Keratinocyte (primary cell): ENCODE data around the gene MMAB. TPM values are rescaled to one million over a fixed set of nuclear protein-coding genes. Genes with fewer than 3 reads are reported as not detected.

Experiments
- DNase-seq: peaks from one replicate; pipeline ENCODE4 v3.0.0-alpha.2; 2011; ENCODE audit warnings: low read depth, missing footprints, low spot score
- FAIRE-seq: peaks from 2 replicates; lab custom pipeline; 2011; peaks lifted over from hg19 to GRCh38; lab: Jason Lieb, UNC
- H2AFZ ChIP-seq: 2 replicates; pipeline ENCODE4 v1.6.0; 2012; ENCODE audit warnings: low read length, control low read depth, inconsistent platforms; ENCODE audit not compliant: control insufficient read depth
- H3K27ac ChIP-seq: 2 replicates; pipeline ENCODE4 v1.5.1; 2011; ENCODE audit warnings: low read length; ENCODE audit not compliant: control insufficient read depth, insufficient read depth
- H3K27me3 ChIP-seq: 3 replicates; pipeline ENCODE4 v1.6.0; 2011; ENCODE audit warnings: low read length; ENCODE audit not compliant: control insufficient read depth, insufficient read depth; ENCODE audit errors: extremely low read depth
- H3K36me3 ChIP-seq, 2 experiments: 2 replicates in 1 of 2; 3 replicates in 1 of 2; pipeline ENCODE4 v1.5.1; 2011; ENCODE audit warnings: low read length in 2 of 2, mild to moderate bottlenecking in 1 of 2; ENCODE audit not compliant: control insufficient read depth in 2 of 2, insufficient read depth in 2 of 2; ENCODE audit errors: extremely low read depth in 1 of 2
- H3K4me1 ChIP-seq: 3 replicates; pipeline ENCODE4 v1.5.1; 2011; ENCODE audit warnings: low read length; ENCODE audit not compliant: control insufficient read depth, insufficient read depth; ENCODE audit errors: extremely low read depth
- H3K4me2 ChIP-seq: 3 replicates; pipeline ENCODE4 v1.6.0; 2011; ENCODE audit warnings: low read depth, low read length; ENCODE audit not compliant: control insufficient read depth, insufficient read depth; ENCODE audit errors: extremely low read depth
- H3K4me3 ChIP-seq, 3 experiments: fragments of 200-600 bp in 1 of 3; sonication (generic) in 1 of 3; 2 replicates in 2 of 3; 3 replicates in 1 of 3; pipeline ENCODE4 v1.5.1; 2011 to 2016; ENCODE audit warnings: low read length in 3 of 3, mild to moderate bottlenecking in 3 of 3, control low read depth in 2 of 3, inconsistent platforms in 1 of 3, low read depth in 1 of 3, mixed read lengths in 1 of 3, mixed run types in 1 of 3, moderate library complexity in 1 of 3; ENCODE audit not compliant: control insufficient read depth in 2 of 3, insufficient read depth in 2 of 3; ENCODE audit errors: extremely low read depth in 1 of 3
- H3K79me2 ChIP-seq: 2 replicates; pipeline ENCODE4 v1.6.0; 2012; ENCODE audit warnings: low read length; ENCODE audit not compliant: control insufficient read depth, insufficient read depth
- H3K9ac ChIP-seq: 3 replicates; pipeline ENCODE4 v1.6.0; 2011; ENCODE audit warnings: low read length; ENCODE audit not compliant: control insufficient read depth, insufficient read depth; ENCODE audit errors: extremely low read depth
- H3K9me1 ChIP-seq: 3 replicates; pipeline ENCODE4 v1.6.0; 2011; ENCODE audit warnings: low read length; ENCODE audit not compliant: control insufficient read depth, insufficient read depth; ENCODE audit errors: extremely low read depth
- H3K9me3 ChIP-seq: 2 replicates; pipeline ENCODE4 v1.5.1; 2012; ENCODE audit warnings: low read depth, low read length; ENCODE audit not compliant: control insufficient read depth
- H4K20me1 ChIP-seq: 3 replicates; pipeline ENCODE4 v1.6.0; 2011; ENCODE audit warnings: low read length; ENCODE audit not compliant: control insufficient read depth, insufficient read depth; ENCODE audit errors: extremely low read depth
- CTCF ChIP-seq, 3 experiments: IDR thresholded peaks in 1 of 3; conservative IDR thresholded peaks in 1 of 3; optimal IDR thresholded peaks in 1 of 3; 2 replicates in 2 of 3; 3 replicates in 1 of 3; pipeline versions ENCODE3 to v1.5.1; 2011; ENCODE audit warnings: low read length in 3 of 3, mild to moderate bottlenecking in 3 of 3, moderate library complexity in 2 of 3, control low read depth in 1 of 3, inconsistent platforms in 1 of 3; ENCODE audit not compliant: insufficient read depth in 2 of 3; ENCODE audit errors: extremely low read depth in 1 of 3
- EZH2 ChIP-seq: IDR thresholded peaks from one replicate; pipeline ENCODE4 v1.6.1; 2012; ENCODE audit warnings: inconsistent platforms, mild to moderate bottlenecking, low read length, moderate library complexity
- dilution Hi-C: fragments of 300-500 bp; cut with MboI; formaldehyde crosslinking; loops from one replicate; pipeline ENCODE4 v1.7.0; 2020; ENCODE audit warnings: low sequenced_read_pairs; ENCODE audit not compliant: extremely low pct_ligation_motif_present
- polyA plus RNA-seq, 5 experiments: library from polyadenylated mRNA; depleted of rRNA in 3 of 5; stranded (reverse) in 3 of 5; stranded (forward) in 1 of 5; unstranded in 1 of 5; fragments of >200 nt; gene quantifications; 1 replicate in 1 of 5; 2 replicates in 3 of 5; 3 replicates in 1 of 5; pipeline versions ENCODE4 v1.2.1 to v1.2.3, GENCODE V29; 2011 to 2012; ENCODE audit warnings: missing spikeins in 2 of 5, low read depth in 1 of 5, low replicate concordance in 1 of 5

MMAB gene
- polyA plus RNA-seq, 1 donor (not counting 4 experiments of a cell fraction or from before 2014, with no cell fraction given), result 30.6 TPM

- Histone ChIP-seq H3K9ac (no peak overlapping the region), H3K4me3 (no peak overlapping the region), H3K27me3 (no peaks in the 10 kb centered on the region), H4K20me1 (no peaks in the 10 kb centered on the region), H3K9me3 (no peaks in the 10 kb centered on the region), H3K36me3 (peaks cover 0 to 3% of the 10 kb centered on the region in 2 experiments), H3K4me1 (peaks cover 2% of the 10 kb centered on the region), H3K9me1 (no peaks in the 10 kb centered on the region), H3K27ac (no peak overlapping the region), H3K79me2 (no peaks in the 10 kb centered on the region), H3K4me2 (no peak overlapping the region), H2AFZ (no peak overlapping the region)
- no peak for TF ChIP-seq CTCF (optimal IDR thresholded peaks at IDR 0.05 in 1 of 3, IDR thresholded peaks at IDR 0.05 in 1 of 3, conservative IDR thresholded peaks at IDR 0.05 in 1 of 3; ENCODE audit: extremely low read depth in 1 of 3, insufficient read depth in 2 of 3, low read length in 3 of 3)
- TF ChIP-seq EZH2, result no peak
- dilution Hi-C loops, result loop anchor here (25.0 kb wide), 1 partner anchor 251 kb away; no protein-coding TSS in a partner anchor
- FAIRE-seq, result no peak
- no peak for DNase-seq
Observed at GRCh38 chr12:109535863-109536250, 37.4 kb downstream of the MMAB start.

GRCh38 chr12:109535231-109535862, 38.0 kb downstream of the MMAB start:
- Histone ChIP-seq H3K4me3 (no peak overlapping the region), H4K20me1 (no peaks in the 10 kb centered on the region), H3K9me1 (no peaks in the 10 kb centered on the region), H3K4me2 (no peak overlapping the region), H3K27ac (no peak overlapping the region), H2AFZ (no peak overlapping the region), H3K9me3 (no peaks in the 10 kb centered on the region), H3K9ac (no peak overlapping the region), H3K36me3 (peaks cover 0 to 3% of the 10 kb centered on the region in 2 experiments), H3K4me1 (peaks cover 2% of the 10 kb centered on the region), H3K27me3 (no peaks in the 10 kb centered on the region), H3K79me2 (no peaks in the 10 kb centered on the region)
- FAIRE-seq, result no peak
- dilution Hi-C loops, result loop anchor here (25.0 kb wide), 1 partner anchor 252 kb away; no protein-coding TSS in a partner anchor
- DNase-seq, result no peak
- TF ChIP-seq CTCF (optimal IDR thresholded peaks at IDR 0.05 in 1 of 3, IDR thresholded peaks at IDR 0.05 in 1 of 3, conservative IDR thresholded peaks at IDR 0.05 in 1 of 3; ENCODE audit: extremely low read depth in 1 of 3, insufficient read depth in 2 of 3, low read length in 3 of 3), result no peak
- TF ChIP-seq EZH2, result no peak
